ENCODE measurements around the gene CTSC.

Gene CTSC

DNA sequence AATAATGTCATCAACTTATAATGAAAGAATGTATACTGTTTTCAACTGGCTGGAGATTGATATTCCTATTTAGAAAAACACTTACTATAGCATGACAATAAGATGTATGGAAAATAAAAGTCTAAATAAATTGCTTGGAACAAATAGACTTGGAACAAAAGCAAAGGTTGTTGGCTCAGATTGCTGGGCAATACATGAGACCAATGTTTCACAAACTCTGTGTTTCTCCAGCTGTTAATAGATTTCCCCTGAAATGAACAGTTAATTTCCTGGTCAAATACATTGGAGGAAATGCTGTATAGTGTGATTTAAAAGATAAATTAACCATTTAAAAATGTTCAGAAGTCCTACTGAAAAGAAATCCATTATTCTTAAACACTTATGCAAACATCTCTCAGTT is 40.1 kb upstream of the CTSC start:
- no peak overlapping the region for H3K4me3 ChIP-seq (replicated peaks; ENCODE audit: low read depth, low read length)
- DNase-seq (ENCODE audit: low read depth), result no peak
- TF ChIP-seq, protein P1, sequence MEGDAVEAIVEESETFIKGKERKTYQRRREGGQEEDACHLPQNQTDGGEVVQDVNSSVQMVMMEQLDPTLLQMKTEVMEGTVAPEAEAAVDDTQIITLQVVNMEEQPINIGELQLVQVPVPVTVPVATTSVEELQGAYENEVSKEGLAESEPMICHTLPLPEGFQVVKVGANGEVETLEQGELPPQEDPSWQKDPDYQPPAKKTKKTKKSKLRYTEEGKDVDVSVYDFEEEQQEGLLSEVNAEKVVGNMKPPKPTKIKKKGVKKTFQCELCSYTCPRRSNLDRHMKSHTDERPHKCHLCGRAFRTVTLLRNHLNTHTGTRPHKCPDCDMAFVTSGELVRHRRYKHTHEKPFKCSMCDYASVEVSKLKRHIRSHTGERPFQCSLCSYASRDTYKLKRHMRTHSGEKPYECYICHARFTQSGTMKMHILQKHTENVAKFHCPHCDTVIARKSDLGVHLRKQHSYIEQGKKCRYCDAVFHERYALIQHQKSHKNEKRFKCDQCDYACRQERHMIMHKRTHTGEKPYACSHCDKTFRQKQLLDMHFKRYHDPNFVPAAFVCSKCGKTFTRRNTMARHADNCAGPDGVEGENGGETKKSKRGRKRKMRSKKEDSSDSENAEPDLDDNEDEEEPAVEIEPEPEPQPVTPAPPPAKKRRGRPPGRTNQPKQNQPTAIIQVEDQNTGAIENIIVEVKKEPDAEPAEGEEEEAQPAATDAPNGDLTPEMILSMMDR (IDR thresholded peaks at IDR 0.05; ENCODE audit: low read length, missing control alignments), result no peak

DNA sequence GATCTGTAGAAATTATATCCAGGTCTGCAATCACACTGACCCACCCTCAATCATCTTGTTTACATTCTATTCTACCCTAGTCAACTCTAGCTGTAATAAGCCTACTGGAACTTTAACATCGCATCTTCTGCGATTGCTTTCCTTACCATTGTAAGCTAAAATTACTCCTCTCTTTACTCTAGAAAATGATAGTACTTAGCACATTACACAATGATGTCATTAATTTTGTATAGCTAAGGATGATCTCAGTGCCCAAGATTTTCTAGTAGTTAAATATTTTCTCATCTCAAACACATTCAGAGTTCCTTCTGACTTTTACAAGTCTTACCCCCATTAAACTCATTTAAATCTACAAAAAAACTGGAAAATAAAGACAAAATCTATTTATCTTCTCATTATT is 39.6 kb upstream of the CTSC start:
- no peak overlapping the region for H3K4me3 ChIP-seq (replicated peaks; ENCODE audit: low read depth, low read length)
- no peak for DNase-seq (ENCODE audit: low read depth)
- TF ChIP-seq, protein P1 (IDR thresholded peaks at IDR 0.05; ENCODE audit: low read length, missing control alignments), result no peak

DNA sequence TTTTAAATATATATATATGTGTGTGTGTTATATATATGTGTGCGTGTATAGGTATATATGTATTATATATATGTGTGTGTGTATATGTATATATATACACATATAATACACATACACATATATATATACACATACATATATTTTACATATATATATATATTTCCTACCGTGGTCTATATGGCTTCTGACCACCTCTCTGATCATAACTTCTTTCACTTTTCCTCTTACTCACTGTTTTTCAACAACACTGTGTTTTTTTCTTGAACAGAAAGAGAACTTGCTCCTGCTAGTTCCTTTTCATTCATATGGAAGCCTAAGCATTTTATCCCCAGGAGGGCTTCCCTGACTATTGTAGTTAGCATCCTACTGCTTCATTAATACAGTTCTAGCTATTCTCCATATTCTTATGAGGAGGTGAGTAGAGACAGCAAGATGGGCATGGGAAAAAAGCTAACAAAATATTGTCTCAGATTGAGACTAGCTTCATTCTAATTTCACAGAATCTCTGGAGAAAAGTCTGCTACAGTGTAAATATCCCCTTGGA is 38.5 kb upstream of the CTSC start:
- TF ChIP-seq, protein P1 (IDR thresholded peaks at IDR 0.05; ENCODE audit: low read length, missing control alignments), result no peak
- no peak overlapping the region for H3K4me3 ChIP-seq (replicated peaks; ENCODE audit: low read depth, low read length)
- DNase-seq (ENCODE audit: low read depth), result no peak

DNA sequence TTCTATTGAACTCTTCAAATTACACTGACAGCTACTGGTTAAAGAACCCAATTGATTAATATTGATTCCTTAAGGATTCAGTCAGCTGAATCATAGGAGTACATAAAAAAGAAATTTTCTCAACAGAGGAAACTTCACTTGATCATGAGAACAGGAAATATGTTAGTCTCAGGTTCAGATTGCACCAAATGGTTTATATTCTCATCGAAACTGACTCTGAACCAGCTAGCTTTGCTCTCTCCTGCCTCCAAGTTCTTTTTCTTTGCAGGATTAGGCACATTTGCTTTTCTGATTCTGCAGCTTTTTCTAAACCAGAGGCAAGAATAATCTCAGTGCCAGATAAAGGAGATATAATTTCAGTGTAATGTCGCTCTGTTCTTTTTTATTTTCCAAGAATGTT is 33.2 kb upstream of the CTSC start:
- no peak overlapping the region for H3K4me3 ChIP-seq (replicated peaks; ENCODE audit: low read depth, low read length)
- TF ChIP-seq, protein P1 (IDR thresholded peaks at IDR 0.05; ENCODE audit: low read length, missing control alignments), result no peak
- DNase-seq (ENCODE audit: low read depth), result no peak

GRCh38 chr11:88367310-88367709 is 29.8 kb upstream of the CTSC start:
- TF ChIP-seq, protein P1 (IDR thresholded peaks at IDR 0.05; ENCODE audit: low read length, missing control alignments), result no peak
- H3K4me3 ChIP-seq (replicated peaks; ENCODE audit: low read depth, low read length), result no peak overlapping the region
- no peak for DNase-seq (ENCODE audit: low read depth)

DNA sequence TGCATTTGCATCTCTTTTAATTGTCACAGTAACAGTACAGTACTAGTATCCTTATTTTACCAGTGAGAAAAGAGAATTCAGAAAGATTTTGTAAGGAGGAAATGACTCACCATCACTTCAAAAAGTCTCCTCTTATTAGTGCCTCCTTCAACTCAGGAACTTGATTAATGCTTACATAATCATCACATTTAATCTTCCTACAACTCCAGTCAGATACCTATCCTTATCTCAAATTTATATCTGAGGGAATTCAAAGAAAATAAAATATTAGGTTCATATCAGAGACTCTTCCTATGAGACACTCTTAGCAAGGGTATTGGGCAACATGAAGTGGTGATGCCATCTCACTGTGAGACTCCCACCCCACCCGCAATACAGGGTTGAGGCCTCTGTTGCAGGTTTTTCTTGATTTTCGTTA is 26.1 kb upstream of the CTSC start:
- DNase-seq (ENCODE audit: low read depth), result peak; percentile 67
- no peak overlapping the region for H3K4me3 ChIP-seq (replicated peaks; ENCODE audit: low read depth, low read length)
- TF ChIP-seq, protein P1 (IDR thresholded peaks at IDR 0.05; ENCODE audit: low read length, missing control alignments), result no peak

GRCh38 chr11:88363004-88363403 is 25.5 kb upstream of the CTSC start:
- TF ChIP-seq, protein P1 (IDR thresholded peaks at IDR 0.05; ENCODE audit: low read length, missing control alignments), result no peak
- DNase-seq (ENCODE audit: low read depth), result no peak
- H3K4me3 ChIP-seq (replicated peaks; ENCODE audit: low read depth, low read length), result no peak overlapping the region
